Suprapubic skin (tissue), 4 donors: ENCODE data around the gene PCNX2.

ENCODE experiments used
- EP300 ChIP-seq: sonication (generic); formaldehyde crosslinking; IDR thresholded peaks from one replicate; pipeline ENCODE4 v1.6.1; 2017; ENCODE audit warnings: antibody characterized with exemption
- POLR2AphosphoS5 ChIP-seq, 3 donors: sonication (generic); formaldehyde crosslinking; IDR thresholded peaks; one replicate each; pipeline ENCODE4 v1.6.1; 2017; ENCODE audit warnings: antibody characterized with exemption in 3 of 3
- TF ChIP-seq, protein P1 (sequence below), 2 donors: fragments of 200-600 bp in 1 of 2; fragments of 450-650 bp in 1 of 2; sonication (generic) in 1 of 2; IDR thresholded peaks; one replicate each; pipeline ENCODE4 v1.5.1; 2016 to 2019; ENCODE audit warnings: antibody characterized with exemption in 2 of 2, mild to moderate bottlenecking in 1 of 2, moderate library complexity in 1 of 2

DNA sequence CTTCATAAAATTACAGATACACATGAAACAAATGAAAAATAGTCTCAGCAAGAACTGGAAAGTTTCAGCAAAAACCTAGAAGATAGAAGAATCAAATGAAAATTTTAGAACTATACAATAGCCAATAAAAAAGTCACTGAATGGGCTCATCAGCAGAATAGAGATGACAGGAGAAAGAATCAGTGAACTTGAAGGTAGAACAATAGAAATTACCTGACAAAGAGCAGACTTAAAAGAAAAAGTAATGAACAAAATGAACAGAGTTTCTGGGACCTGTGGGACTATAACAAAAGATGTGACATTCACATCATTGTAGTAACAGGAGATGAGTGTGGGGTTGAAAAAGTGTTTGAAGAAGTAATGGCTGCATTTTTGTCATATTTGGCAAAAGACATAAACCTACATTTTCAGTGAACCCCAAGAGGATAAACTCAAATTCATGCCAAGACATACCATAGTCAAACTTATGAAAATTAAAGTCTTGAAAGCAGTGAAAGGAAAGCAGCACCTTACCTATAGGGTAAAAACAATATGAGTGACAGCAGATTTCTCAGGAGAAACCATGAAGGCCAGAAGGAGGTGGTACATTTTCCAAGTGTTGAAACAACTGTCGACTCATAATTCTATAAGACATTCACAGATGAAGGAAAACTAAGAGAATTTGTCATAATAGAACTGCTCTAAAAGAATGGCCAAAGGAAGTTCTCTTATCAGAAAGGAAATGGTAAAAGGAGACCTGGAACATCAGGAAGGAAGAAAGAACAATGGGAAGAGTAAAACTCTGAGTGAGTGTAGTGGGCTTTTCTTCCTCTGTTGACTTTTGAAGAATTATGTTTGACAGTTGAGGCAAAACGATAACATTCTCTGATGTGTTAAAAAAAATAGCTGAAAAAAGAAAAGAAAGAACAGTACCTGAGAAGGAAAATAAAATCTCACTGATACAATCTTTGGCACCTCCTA, 321.6 kb downstream of the PCNX2 start:
- TF ChIP-seq, protein P1, sequence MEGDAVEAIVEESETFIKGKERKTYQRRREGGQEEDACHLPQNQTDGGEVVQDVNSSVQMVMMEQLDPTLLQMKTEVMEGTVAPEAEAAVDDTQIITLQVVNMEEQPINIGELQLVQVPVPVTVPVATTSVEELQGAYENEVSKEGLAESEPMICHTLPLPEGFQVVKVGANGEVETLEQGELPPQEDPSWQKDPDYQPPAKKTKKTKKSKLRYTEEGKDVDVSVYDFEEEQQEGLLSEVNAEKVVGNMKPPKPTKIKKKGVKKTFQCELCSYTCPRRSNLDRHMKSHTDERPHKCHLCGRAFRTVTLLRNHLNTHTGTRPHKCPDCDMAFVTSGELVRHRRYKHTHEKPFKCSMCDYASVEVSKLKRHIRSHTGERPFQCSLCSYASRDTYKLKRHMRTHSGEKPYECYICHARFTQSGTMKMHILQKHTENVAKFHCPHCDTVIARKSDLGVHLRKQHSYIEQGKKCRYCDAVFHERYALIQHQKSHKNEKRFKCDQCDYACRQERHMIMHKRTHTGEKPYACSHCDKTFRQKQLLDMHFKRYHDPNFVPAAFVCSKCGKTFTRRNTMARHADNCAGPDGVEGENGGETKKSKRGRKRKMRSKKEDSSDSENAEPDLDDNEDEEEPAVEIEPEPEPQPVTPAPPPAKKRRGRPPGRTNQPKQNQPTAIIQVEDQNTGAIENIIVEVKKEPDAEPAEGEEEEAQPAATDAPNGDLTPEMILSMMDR (IDR thresholded peaks at IDR 0.05): no peak
- TF ChIP-seq EP300 (no peak), POLR2AphosphoS5 (IDR thresholded peaks at IDR 0.05) (no peak)
